CD4-positive, alpha-beta T cell treated with Interleukin-15 for 4 hours (primary cell): ENCODE data around the gene BFSP2.
A peak's percentile ranks its signal among the peaks of the same experiment; 100 is the strongest.

ENCODE experiments used
- DNase-seq: peaks from one replicate; pipeline ENCODE4 v3.0.0-alpha.2; 2020; ENCODE audit warnings: low spot score

The BFSP2 gene

DNA sequence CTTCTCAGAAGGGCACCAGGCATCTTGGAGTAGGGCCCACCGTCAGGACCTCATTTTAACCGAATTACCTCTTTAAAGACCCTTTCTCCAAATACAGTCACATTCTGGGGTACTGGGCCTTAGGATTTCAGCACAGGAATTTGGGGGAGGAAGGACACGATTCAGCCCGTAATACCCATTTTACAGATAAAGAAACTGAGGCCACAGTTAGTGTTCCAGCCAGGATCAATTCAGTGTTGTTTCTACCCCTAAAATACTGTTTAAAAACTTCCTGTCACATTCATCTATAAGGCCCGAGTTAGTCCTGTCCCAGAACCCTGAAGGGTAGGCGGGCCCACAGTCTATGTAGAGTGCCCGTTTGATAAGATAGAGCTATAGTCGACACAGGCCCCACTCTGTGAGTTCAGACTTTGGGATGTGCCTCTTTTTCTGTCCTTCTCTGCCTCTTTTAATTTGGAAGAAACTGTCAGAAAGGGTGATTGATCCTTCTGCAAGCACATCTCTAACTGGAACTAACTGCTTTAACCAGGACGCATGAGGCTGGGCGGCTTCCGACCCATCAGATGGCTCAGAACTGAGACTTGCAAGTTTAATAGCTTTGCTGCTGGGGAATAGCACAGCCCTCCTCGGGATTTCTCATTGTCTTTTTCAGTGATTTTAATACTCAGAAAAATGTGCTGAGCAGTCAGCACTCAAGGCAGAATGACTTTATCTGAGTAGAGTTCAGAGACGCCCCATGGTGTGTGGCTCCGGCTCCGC is 19.5 kb downstream of the BFSP2 start:
- no peak for DNase-seq

DNA sequence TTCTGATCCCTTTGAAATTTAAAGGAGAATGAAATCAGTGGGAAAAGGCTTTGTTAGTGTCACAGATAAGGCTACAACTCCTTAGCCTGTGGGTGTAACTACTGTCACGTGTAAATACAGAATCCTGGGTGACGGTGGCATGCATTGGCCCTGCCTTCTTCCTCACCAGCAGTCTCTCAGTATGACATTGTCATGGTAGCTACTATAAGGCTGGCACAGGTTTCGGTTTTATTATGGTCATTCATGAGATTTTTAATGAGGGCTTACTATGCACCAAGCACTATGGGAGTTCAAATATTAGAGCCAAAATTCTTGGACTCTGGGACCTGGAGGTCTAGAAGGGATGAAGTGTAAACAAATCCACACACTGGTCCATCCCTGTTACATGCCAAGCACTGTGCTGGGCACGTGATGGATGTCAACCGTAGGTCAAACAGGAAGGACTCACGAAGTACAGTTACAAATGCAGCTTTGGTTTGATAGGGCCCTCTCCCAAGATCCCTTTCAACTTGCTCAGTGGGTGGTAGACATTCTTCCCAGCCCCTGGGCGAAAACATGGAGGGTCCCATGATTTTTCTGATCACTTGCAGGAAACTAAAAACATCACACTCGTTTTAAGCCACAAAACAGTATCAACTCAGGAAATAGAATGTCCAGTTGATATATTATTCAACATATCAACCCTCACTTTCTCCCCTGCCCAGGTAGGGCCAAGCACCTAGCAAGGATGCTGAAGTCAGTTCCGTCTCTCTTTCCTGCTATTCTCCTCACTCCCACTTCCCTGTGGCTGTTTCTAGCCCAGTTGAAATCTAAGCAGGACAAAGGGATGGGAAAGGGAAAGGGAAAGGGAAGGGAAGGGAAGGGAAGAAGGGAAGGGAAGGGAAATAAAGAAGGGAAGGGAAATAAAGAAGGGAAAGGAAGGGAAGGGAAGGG is 25.3 kb downstream of the BFSP2 start:
- no peak for DNase-seq

DNA sequence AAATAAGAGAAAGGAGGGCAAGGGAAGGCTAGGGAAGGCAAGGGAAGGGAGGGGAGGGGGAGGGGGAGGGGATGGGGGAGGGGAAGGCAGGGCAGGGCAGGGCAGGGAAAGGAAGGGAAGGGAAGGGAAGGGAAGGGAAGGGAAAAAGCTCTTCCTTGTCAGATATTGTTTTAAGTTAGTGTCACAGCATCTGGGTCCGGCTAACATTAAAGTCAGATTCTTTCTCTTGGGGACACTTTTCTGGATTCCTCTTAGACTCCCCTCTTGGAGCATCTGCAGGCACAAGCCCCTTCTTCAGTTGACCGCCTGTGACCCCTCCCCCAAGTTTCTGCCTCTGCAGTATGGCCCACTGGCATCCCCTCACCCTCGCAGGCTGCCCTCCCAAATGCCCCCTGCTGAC is 26.0 kb downstream of the BFSP2 start:
- DNase-seq: no peak

DNA sequence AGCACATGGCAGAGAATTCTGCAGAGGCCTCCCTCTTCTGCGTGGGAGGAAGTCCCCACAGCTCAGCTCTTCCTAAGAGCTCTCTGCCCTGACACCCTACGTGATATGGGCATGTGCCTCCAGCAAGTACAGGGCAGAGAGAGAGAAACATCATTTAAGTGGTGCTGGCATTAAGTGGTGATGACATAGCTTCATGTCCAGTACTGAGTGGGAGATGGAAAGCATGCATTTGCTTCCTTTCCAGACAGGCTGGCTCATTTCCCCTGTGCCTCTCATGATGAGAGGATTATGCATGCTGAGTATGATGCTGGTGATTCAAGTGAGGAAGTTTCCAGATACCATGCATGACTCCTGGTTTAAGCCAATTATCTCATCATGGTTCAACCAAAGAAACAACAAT is 26.9 kb downstream of the BFSP2 start:
- DNase-seq: no peak

DNA sequence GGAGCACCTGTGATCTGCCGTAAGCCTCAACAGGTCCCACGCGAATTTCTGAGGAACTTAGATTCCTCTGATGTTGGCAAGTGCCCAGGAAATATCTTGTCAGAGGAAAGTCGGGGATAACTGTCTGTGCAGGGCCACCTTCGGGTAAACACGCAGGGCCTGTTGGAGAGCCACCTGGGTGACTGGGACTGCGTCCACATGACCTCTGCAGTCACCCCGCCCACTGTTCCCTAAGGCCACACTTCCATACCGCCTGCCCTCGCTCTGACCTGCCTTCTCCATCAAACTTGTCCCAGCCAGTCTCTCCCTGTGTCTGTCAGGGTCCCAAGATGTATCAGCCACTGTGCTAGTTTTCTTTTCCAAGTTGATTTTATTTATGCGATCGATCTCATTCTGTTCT is 28.7 kb downstream of the BFSP2 start:
- DNase-seq: no peak

DNA sequence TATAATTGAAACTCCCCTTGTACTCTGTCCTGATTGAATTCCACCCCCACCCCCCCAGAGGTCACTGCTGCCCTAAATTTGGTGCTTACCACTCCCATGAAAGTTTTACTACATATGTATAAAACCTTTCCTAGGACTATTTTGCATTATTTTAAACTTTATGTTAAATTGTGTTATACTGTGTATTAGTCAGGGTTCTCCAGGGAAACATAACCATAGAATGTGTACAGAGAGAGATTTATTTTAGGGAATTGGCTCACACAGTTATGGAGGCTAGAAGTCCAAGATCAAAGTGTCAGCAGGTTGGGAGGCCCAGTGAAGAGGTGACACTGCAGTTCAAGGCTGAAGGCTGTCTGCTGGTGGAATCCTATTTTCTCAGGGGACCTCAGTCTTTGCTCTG is 29.2 kb downstream of the BFSP2 start:
- DNase-seq: no peak

DNA sequence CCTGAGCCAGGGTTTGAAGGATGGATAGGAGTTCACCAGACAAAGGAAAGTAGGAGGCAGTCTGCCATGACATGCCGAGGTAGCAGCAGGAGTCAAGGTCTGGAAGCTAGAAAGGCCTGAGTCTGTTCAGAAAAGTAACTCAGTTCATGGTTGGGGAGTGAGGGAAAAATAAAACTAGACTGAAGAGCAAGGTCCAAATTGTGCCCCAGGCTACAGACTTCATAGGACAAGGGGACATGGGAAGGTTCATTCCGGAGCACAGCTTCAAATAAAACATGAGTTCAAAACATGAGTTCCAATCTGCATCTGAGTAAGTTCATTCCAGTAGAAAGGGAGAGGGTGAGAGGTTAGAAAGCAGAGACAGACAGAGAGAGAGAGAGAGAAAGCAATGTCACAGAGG is 39.7 kb downstream of the BFSP2 start:
- DNase-seq: no peak

DNA sequence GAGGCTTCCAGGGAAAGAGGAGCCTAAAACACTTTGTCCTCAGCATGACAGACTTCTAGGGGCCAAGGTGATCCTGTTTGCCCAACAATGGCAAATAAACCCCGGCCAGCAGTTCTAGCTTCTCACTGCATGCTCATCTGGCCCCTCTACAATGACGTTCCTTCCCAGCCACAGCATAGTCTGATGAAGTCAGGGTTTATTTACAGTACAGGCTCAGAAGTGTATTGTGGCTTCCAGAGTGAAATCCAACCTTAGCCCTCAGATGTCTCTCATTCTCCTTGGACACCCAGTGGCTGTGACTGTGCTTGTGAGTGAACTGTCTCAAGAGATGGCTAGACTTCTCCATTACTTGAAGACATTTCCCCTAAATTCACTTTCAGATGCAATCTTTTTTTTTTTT is 40.8 kb downstream of the BFSP2 start:
- no peak for DNase-seq

DNA sequence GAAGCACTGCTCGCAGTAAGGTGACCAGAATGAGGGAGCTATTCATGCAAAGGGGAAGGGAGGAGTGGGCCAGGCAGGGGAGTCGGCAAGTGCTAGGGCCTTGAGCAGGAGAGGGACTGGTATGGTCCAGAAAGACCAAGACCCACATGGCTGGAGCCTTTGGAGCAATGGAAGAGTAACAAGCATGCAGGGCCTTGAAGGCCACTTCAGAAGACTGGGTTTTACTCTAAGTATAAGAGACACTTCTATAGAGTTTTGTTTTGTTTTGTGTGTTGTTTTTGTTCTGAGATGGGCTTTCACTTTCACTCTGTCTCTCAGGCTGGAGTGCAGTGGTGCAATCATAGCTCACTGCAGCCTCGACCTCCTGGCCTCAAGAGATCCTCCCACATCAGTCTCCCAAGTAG is 42.0 kb downstream of the BFSP2 start:
- peak; percentile 12 for DNase-seq

DNA sequence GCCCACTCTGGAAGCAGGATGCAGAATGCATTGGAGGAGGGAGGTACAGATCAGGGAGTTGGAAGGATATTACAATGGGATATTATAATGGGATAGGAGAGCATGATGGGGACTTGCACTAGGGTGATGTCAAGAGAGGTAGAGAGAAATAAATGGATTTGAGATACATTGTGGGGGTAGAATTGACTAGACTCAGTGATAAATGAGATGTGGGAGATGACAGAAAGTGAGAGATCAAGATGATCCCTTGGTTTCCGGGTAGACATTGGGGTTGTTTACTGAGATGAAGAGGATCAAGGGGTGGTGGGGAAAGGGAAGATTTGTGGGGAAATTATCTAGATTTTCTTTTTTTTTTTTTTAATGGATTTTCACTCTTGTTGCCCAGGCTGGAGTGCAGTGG is 42.7 kb downstream of the BFSP2 start:
- no peak for DNase-seq

DNA sequence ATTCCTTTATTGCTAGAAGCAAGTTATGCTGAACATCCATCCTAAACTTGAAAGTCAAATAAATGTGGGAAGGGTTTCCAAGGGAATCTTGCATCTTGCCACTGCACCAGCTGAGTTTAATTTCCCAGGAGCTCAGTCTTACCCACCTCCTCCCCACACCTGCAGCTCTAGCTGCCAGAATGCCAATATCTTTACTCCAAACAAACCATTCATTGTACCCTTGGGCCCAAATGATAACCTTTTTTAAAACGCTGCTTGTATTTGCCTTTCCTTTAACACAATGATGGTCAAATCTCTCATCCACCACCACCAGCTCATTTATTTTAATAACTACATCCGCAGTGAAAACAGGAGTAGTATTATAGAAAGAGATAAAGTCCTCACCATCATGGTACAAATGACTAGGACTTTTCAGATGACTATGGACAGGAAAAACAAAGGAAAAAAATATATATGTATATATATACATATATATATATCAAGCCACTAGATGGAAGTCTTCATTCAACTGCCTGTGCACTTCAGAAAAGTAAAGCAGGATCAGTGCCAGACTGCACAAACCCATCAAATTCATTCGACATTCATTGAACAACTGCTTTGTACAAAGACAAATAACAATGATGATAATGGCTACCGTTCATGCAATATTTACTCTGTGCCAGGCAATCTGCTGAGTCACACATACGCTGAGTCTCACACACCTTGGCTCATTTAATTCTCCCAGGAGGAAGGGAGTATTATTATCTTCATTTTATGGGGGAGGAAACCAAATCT is 44.0 kb downstream of the BFSP2 start:
- no peak for DNase-seq

DNA sequence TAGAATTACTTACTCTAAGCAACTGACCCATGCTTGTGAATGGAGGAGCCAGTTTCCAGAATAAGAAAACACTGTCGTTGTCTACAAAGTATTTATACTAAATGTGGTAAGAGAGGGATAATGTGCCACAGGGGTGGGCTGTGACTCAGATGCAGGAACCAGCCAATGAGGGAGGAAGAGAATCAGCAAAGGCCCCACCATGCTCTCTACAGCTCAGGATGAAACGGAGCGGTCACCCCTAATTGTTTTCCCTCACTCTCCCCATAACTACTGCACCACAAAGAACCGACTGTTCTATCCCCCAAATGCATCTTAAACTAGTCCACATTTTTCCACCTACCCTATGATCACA is 44.5 kb downstream of the BFSP2 start:
- no peak for DNase-seq

DNA sequence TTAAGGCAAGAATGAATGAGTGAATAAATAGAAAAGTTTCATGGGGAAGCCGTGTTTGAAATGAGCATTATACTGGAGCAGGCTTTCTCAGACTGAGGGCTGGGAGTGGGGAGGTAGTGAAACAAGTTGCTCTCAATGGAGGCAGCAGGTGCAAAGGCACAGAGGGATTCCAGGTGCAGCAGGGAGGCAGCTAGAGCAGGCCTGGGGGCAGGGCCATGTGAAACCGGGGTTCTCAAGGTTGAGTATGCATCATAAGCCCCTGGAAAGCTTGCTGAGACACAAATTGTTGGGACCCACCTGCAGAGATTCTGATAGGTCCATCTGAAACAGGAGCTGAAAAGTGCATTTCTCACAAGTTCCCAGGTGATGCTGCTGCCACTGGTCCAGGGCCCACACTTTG is 45.3 kb downstream of the BFSP2 start:
- no peak for DNase-seq

DNA sequence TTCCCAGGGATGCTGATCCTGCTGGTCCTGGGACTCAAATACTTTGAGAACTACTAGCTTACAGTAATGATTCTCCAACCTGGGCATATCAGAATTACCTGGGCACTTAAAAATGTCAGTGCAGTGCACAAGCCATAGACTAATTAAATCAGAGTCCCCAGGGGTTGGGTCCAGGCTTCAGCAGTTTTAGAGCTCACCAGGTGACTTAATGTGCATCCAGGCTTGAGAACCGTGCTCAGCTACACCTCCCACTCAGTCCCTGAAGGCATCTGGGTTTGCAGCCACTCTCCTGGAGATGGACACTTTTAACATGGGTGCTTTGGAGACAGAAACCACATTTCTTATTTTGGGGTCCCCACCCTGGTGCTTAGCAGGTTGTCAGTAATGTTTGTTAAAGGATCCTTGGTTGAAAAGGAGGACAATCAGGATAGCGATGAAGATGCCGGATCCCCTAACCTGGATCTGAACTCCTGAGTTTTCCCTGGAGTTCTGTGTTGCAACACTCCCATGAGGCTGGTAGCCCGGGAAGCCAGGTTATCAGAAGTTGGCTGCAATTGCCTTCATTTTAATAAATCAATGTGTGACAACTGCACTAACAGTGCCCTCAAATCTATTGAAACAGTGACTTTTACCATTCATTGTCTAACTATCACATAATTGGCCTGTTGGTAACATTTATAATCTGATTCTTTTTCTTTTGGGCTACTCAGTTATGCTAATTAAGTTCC is 48.1 kb downstream of the BFSP2 start:
- DNase-seq: no peak

DNA sequence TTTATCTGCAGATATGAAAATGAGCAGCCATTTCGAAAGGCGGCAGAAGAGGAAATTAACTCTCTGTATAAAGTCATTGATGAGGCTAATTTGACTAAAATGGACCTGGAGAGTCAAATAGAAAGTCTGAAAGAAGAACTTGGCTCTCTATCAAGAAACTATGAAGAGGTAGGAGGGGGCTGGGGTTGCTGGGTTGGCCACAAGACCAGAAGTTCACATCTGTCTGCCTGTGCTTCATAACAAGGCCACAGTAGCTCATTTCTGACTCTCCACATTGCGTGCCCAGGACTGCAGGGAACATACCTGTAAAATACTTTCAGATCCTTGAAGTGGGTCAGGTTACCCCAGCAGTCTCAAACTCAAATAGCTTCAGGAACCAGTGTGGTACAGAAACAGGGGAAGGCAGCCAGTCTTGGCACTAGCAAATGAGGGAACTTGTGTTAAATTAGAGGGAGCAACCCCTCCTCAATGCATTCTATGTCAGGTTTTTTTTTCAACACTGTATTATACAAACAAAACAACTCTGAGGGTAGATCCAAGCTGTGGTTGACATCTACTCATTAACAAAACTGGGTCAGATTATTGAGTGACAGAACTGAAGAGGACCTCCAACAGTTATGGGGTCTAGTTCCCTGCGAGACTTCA is 48.7 kb downstream of the BFSP2 start:
- peak; percentile 12 for DNase-seq

DNA sequence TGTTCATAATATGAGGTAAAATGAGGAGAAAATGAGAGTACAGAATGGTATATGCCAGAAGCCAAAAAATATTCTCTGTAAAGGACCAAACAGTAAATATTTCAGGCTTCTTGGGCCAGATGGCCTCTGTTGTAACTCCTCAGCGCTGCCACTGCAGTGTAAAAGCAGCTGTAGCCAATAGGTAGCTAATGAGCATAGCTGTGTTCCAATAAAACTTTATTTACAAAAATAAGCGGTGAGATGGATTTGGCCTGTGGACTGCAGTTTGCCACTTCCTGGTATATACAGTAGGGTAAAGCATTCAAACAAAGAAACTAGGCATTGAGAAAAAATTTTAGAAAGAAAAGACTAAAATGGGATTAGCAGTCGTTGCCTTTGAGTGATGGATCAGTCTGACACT is 51.5 kb downstream of the BFSP2 start:
- no peak for DNase-seq

DNA sequence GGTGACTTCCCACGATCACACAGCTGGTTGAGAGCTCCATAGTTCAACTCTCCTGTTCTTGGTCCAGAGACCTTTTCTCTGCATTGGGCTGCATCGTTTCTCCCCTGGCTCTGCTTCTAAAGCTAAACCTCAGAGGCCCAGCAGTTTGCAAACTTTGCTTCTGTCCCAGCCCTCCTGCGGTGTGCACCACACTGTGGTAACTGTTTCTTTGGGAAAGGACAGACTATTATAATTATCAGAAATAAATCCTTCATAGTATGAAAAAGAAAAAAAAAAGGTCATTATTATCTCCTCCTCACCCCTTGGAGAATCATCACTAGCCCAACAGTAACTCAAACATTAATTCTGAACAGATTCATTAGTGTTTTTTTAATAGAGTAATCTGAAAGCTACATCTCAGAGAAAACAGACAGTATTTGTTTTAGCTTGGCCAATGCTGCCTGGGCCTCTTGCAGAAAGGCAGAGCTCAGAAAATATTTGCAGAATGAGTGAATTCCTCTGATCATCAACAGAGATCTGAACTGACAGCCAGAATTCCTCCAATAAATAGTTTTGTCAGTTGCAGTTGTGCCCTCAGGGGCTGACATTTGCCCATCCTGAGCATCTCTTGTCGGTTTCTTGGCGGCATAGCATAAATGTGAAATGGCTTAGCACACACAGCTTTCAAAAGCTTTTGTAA is 52.9 kb downstream of the BFSP2 start:
- no peak for DNase-seq

DNA sequence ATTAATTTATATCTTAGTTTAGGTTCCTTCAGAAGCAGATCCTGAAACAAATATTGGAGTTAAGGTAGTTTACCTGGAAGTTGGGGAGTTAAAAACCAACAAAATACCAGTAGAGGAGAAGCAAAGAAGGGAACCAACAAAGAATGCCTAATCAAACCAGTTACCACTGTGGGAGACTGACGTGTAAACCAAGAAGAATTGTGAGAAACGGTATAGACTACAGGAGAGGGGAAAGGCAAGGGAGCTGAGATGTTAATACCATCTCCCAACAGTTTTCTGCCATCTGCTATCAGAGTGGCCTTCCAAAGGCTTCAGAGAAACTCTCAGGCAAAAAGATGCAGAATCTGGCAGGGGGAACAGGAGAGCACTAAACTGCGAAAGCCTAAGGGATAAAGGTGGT is 53.5 kb downstream of the BFSP2 start:
- DNase-seq: no peak

DNA sequence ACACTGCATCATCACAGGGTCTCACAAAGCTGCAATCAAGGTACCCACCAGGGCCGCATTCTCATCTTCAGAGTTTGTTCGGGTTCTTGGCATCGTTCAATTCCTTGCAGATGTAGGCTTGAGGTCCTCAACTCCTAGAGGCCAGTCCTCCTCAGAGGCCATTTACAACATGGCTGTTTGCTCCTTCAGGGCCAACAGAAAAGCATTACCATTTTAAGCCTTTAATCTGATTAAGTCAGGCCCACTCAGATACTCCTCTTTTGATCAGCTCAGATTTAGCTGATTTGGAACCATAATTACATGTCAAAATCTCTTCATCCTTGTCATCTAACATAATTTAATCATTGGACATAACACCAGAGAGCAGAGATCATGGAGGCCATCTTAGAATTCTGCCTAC is 55.4 kb downstream of the BFSP2 start:
- no peak for DNase-seq

DNA sequence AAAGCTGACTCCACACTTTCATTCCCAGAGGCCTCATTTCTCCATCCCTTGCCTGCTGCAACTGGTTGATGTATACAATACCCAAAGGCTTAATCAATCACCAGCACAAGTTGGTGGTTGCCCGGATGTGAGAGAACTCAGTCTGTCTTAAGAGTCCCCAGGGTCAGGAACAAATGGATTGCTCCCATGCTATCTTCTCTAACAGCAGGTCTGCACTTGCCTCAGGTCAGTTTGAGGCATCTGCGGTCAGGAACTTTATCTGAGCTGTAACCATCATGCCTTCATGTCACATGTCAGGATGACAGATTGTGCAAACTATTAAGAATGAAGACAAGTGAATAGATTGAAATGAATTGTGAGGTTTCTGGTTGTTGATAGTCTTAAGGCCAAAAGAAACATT is 56.1 kb downstream of the BFSP2 start:
- no peak for DNase-seq

DNA sequence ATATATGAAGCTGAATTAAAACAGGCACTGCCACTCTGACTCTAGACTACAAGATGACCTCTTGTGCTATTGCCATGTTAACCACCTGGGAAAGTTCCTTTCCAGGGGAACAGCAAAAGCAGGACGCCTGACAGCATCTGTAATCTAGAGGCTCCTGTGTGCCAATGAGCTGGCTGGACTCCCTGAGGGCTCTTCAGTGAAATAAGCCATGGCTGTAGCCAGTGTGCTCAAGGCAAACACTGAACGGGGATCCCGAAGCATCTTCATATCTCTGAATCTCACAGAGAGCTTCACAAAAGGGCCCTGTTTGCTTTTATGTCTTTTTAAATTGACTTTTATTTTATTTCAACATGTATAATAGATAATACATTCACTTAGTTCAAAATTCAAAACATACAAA is 57.2 kb downstream of the BFSP2 start:
- no peak for DNase-seq
